ENCODE data around the gene NPSR1. TPM values are rescaled to one million over a fixed set of nuclear protein-coding genes. Genes with fewer than 3 reads are reported as not detected.

The NPSR1 gene
- total RNA-seq, 1 donor from 2014 or later = not detected

GRCh38 chr7:34756691-34757090 lies 98.7 kb downstream of the NPSR1 start:
- Mint-ChIP-seq H3K4me1 (ENCODE audit: unreplicated experiment) (peaks cover 21% of the 10 kb centered on the region), H3K4me3 (no peak overlapping the region), H3K36me3 (no peaks in the 10 kb centered on the region), H3K27me3 (no peaks in the 10 kb centered on the region), H3K27ac (no peak overlapping the region), H3K9me3 (no peaks in the 10 kb centered on the region)
- TF ChIP-seq, protein P1, sequence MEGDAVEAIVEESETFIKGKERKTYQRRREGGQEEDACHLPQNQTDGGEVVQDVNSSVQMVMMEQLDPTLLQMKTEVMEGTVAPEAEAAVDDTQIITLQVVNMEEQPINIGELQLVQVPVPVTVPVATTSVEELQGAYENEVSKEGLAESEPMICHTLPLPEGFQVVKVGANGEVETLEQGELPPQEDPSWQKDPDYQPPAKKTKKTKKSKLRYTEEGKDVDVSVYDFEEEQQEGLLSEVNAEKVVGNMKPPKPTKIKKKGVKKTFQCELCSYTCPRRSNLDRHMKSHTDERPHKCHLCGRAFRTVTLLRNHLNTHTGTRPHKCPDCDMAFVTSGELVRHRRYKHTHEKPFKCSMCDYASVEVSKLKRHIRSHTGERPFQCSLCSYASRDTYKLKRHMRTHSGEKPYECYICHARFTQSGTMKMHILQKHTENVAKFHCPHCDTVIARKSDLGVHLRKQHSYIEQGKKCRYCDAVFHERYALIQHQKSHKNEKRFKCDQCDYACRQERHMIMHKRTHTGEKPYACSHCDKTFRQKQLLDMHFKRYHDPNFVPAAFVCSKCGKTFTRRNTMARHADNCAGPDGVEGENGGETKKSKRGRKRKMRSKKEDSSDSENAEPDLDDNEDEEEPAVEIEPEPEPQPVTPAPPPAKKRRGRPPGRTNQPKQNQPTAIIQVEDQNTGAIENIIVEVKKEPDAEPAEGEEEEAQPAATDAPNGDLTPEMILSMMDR (conservative IDR thresholded peaks at IDR 0.05) = no peak
- DNase-seq (ENCODE audit: extremely low spot score, unreplicated experiment) = no peak

DNA sequence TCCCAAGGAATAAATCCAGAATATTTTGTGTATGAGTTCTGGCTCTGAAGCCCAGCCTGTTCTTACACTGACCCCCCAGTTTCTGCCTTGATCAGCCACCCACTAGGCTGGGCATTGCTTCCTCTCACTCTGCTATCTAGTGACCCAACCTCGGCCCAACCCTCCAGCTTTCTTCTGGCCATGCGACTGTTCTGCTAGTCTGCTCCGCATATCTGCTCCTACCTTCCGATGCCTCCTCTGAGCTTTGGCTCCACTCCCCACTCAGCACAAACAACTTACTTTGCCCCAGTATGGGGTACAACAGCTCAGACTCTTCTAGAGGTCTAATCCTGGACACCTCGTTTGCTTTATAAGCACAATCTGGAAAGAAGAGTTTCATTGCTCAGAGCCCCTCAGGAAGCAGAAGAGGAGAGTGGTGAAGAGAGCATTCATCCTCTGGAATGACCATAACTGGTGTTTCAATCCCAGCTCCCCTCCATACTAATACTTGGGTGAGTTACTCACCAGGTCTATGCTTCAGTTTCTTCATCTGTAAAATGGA lies 99.6 kb downstream of the NPSR1 start:
- H3K4me1 Mint-ChIP-seq (ENCODE audit: unreplicated experiment) = peaks cover 19% of the 10 kb centered on the region
- no peaks in the 10 kb centered on the region for H3K36me3 Mint-ChIP-seq
- H3K27me3 Mint-ChIP-seq = no peaks in the 10 kb centered on the region
- TF ChIP-seq, protein P1 (conservative IDR thresholded peaks at IDR 0.05) = no peak
- H3K9me3 Mint-ChIP-seq = no peaks in the 10 kb centered on the region
- H3K4me3 Mint-ChIP-seq = peak overlapping the region; percentile 2
- peak overlapping the region; percentile 14 for H3K27ac Mint-ChIP-seq
- DNase-seq (ENCODE audit: extremely low spot score, unreplicated experiment) = no peak

- Mint-ChIP-seq H3K36me3 (no peaks in the 10 kb centered on the region), H3K27me3 (no peaks in the 10 kb centered on the region), H3K4me1 (ENCODE audit: unreplicated experiment) (peaks cover 15% of the 10 kb centered on the region), H3K4me3 (no peak overlapping the region), H3K9me3 (no peaks in the 10 kb centered on the region), H3K27ac (peak overlapping the region; percentile 14)
- DNase-seq (ENCODE audit: extremely low spot score, unreplicated experiment) = no peak
- TF ChIP-seq, protein P1 (conservative IDR thresholded peaks at IDR 0.05) = no peak
Measured at GRCh38 chr7:34758111-34758601, 100.1 kb downstream of the NPSR1 start.

- Mint-ChIP-seq H3K27me3 (no peaks in the 10 kb centered on the region), H3K27ac (peak overlapping the region; percentile 51), H3K4me1 (ENCODE audit: unreplicated experiment) (peaks cover 15% of the 10 kb centered on the region), H3K36me3 (no peaks in the 10 kb centered on the region), H3K9me3 (no peaks in the 10 kb centered on the region), H3K4me3 (peak overlapping the region; percentile 8)
- DNase-seq (ENCODE audit: extremely low spot score, unreplicated experiment) = no peak
- TF ChIP-seq, protein P1 (conservative IDR thresholded peaks at IDR 0.05) = peak; percentile 73
Measured at GRCh38 chr7:34759477-34760125, 101.6 kb downstream of the NPSR1 start.

GRCh38 chr7:34760271-34760670 lies 102.3 kb downstream of the NPSR1 start:
- DNase-seq (ENCODE audit: extremely low spot score, unreplicated experiment) = no peak
- Mint-ChIP-seq H3K27me3 (no peaks in the 10 kb centered on the region), H3K36me3 (no peaks in the 10 kb centered on the region), H3K9me3 (no peaks in the 10 kb centered on the region), H3K27ac (no peak overlapping the region), H3K4me1 (ENCODE audit: unreplicated experiment) (peaks cover 15% of the 10 kb centered on the region), H3K4me3 (no peak overlapping the region)
- TF ChIP-seq, protein P1 (conservative IDR thresholded peaks at IDR 0.05) = no peak
